NCI-H2171 (cell line): ENCODE data around the gene ICOS.

Source experiments
- DNase-seq: peaks from one replicate; lab custom pipeline; 2025; lab: John Stamatoyannopoulos, UW

ICOS gene

GRCh38 chr2:204010628-204011560 lies 74.3 kb downstream of the ICOS start:
- no peak for DNase-seq
